Head of caudate nucleus (tissue), 42 donors: ENCODE data around the gene NELFB.

ENCODE experiments used
- DNase-seq, 42 donors: peaks; one replicate each; pipeline versions ENCODE4 v3.0.0 to v3.0.0-alpha.2; 2020 to 2021; ENCODE audit warnings: mixed read lengths in 7 of 42
- intact Hi-C: fragments of 100-400 bp; cut with DNase I; formaldehyde crosslinking; loops from one replicate; pipeline ENCODE4 v1.15.0; 2022

NELFB gene

DNA sequence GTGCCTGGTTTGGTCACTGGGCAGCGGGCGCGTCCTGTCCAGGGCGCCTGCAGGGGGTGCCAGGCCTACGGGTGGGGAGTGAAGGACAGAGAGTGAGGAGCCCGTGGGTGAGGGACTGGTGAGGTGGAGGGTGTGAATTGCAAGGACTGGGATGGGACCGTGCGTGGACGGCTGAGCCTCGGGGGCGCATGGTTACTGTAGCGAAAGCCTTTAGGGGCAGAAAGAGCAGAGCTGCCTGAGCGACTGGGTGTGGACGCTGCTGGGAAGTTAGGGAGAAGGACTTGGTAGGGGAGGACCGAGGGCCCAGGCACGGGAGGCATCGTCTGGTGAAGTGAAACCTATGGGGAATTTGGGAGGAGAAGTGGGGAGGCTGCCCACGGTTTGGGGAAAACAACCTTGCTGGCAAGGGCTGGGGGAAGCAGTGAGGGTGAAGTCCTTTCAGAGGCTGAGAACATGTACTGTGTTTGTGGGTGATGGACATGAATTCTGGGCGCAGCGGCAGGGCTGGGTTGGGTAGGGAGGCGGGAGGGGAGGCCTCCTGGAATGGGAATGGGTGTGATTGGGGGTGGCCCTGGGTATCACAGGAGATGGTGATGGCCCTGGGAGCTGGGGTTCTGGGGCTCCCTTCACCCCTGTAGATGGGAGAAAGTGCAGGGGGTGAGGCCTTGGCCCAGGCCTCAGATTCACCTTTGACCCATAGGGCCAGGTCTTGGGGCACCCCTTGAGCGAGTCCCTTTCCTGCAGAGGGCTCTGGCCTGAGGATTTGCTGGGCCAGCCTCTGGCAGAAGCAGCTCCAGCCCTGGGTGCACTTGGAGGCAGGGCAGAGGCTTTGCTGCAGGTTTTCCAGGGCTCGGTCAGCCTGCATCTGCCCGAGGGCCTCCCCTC is 20.7 kb downstream of the NELFB start:
- DNase-seq, result no peak
- intact Hi-C loops, result no loop called here

DNA sequence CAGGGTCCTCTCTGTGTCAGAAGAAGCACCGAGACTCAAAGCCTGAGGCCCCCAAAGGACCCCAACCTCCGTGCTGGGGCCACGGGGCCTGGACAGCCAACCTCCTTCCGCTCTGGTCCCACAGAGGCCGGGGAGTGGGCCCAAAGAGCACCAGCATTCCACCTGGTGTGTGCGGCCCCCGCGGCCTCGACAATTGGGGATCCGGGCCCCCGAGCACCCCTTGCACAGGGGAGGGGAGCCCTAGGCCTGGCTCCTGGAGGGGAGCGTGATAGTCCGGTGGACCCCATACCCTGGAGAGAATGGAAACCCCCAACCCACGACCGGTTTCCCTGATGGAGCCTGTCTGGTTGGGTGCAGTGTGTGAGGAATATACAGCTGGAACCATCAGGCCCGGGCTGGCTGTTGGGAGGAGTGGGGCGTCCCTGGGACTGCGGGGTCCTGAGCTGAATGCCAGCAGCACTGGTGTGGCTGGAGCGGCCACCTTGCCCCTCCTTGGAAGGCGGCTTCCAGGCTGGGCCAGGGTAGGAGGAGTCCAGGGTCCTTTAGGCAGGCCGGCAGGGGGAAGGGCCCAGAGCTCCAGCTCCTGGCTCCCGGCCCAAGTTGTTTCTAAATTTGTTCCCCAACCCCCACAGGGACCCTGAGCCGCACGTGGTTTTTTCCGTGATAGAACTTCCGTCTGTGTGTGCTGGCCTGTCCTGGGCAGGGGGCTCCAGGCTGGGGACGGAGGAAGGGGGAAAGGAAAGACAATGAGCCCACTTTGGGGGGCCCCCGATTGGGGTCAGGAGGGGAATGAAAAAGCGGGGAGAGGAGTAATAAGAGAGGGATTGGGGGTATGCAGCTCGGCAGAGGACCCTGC is 21.6 kb downstream of the NELFB start:
- peak in 10 of 42 donors; percentile 21 to 63 (median 36) for DNase-seq
- intact Hi-C loops, result no loop called here

DNA sequence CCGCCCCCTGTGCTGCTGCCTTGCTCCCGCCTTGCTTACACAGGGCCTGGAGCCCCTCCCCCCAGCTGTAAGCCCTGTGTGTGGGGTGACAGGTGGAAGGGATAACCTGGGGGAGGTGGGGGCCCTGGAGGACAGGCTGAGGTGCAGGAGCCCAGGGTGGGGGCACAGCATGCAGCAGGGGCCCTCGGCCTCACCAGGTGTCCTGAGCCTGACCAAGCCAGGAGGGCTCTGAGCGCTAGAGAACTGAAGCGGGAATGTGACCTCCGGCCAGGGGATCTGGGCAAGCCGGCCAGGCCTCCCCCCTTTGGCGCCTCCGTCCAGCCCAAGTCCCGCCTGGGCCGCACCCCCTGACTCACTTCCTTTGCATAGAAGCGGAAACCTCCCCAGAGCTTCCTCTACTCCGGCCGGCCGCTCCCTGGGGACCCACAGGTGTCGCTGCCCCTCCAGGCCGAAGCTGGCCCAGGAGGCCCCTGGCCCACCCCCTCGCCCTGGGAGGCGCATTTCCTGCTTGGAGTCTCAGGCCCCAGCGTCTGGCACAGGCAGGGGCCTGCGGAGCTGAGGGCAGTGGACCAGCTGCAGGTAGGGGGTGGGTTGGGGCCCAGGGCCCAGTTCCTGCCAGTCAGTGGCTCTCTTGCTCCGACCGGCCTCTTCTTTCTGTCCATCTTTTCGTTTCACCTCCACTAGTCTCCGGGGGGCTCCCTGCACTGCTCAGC is 22.4 kb downstream of the NELFB start, which contains the start of gene TOR4A:
Gene TOR4A (plus strand): TSS at position 398 of the 713 bp plus-strand sequence. CDS start 964 bp downstream, outside the sequence.
- peak in 33 of 42 donors; percentile 16 to 70 (median 52) for DNase-seq
- intact Hi-C loops, result no loop called here

DNA sequence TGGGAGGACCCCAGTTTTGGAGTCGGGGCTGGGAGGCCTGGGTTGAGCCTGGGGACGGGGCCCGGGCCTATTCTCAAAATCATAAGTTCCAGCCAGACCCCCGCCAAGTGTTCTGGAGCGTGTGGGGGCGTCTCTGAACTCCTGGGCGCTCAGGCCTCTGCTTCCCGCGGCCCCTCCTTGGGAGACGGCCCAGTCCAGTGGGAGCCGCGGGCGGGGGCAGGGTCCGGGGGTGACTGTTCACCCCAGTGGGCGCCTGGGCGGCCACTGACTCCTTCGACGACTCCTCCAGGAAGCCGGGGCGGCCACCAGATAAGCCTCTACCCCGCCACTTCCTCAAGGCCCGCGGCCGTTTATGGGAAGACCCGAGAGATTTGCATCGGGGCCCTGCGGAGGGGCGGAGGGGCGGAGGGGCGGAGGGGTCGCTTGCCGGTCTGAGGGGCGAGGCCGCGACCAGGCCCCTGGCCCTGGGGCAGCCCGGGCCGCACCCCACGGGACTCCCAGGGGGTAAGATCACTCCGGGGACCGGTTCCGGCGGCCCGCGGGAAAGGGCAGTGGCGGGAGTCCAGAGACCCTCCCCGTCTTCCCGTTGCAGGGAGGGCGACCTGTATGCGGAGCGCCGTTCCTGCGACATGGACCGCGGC is 23.1 kb downstream of the NELFB start:
- intact Hi-C loops, result no loop called here
- no peak for DNase-seq

DNA sequence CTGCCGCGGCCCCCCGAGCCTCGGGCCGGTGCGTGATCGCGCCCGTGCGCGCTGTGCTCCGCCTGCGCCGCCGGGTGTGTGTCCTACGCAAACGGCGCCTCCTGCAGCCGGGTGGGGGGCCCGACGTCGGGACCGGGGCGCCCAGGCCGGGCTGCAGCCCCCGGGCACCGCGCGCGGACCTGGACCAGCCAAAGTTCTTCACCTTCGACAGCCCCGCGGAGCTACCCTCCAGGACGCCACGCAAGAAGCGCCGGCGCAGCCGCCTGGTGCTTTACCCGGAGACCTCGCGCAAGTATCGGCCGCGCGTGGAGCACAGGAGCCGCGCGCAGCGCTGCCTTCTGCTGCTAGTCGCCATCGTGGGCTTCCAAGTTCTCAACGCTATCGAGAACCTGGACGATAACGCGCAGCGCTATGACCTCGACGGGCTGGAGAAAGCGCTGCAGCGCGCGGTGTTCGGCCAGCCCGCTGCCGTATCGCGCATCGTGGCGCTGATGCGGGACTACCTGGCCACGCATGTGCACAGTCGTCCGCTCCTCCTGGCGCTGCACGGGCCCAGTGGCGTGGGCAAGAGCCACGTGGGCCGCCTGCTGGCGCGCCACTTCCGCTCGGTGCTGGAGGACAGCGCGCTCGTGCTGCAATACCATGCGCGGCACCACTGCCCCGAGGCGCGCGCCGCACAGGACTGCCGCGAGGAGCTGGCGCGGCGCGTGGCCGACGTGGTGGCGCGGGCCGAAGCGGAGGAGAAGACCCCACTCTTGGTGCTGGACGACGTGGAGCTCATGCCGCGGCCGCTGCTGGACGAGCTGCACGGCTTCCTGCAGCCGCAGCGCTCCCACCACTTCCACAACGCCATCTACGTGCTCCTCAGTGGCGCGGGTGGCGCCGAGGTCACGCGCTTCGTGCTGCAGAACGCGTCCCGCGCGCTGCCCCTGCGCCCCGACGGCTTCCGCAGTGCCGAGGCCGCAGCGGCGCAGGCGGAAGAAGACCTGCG is 23.9 kb downstream of the NELFB start:
- DNase-seq, result no peak

DNA sequence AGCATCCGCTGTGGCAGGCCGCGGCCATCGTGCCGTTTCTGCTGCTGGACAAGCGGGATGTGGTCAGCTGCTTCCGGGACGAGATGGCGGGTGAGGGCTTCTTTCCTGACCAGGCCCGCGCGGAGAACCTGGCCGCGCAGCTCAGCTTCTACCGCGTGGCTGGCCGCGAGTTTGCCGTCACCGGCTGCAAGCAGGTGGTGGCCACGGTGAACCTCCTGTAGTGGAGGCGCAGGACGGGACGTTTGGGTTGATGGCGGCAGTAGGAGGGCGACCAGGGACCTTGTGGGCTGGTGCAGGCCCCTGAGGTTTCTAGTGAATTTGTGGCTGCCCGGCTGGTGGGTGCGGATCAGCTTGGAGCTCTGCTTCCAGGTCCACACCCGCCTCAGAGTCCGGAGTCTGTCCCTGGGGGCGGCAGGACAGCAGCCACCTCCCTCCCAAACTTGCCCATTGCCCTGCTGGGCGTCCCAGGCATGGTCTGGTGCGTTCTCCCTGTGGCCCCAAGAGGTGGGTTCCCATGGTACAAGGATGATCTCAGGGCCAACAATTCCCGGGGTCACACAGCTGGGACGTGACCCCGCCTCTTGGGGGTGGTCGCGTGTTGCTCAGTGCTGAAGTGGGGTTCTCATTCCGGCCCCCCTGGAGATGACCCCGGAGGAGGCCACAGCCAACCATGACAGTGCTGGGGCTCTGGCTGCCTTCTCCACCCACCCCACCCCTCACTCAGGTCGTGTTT is 24.8 kb downstream of the NELFB start:
- DNase-seq, result no peak
- intact Hi-C loops, result no loop called here

More for the DNA sequence above, 23.9 kb downstream of the NELFB start:
- intact Hi-C loops, result no loop called here

DNA sequence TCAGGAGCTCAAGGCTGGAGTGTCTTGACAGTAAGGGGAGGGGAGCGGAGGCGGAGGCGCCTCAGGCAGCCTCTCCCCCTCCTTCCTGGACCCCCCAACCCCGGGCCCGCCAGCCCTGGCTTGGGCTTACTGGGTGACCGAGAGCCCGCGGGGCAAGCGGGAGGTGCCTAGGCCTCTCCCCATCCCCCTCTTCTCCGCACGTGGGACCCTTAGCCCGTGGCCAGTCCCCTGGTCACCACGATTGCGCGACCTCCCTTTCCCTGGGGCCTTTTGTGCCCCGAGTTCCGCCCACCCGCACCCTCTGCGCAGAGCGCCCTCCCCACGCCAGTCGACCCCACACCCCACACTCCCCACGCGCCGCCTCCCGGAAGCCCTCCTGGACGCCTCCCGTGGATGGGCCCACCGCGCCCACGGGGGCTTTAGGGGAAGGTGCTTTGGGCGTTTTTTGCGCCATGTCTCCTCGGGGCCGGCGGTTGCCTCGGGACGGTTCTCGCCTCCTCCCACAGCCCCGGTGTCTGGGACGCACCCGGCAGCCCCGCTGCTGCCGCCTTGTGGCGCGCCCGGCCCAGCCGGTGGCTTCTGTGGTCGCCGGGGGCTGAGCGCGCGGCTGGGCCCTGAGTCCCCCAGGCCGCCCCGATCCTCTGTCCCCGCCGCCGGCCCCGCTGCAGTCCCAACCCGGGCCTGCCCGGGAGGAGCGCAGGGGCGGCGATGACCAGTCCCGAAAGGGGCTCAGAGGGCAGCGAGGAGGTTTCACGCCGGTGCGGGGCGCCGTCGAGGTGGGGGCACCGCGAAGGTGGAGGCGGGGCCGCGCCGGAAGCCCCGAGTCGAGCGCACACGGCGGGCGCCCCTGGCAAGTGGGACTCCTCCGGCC is 25.6 kb downstream of the NELFB start:
- intact Hi-C loops, result no loop called here
- DNase-seq, result no peak

DNA sequence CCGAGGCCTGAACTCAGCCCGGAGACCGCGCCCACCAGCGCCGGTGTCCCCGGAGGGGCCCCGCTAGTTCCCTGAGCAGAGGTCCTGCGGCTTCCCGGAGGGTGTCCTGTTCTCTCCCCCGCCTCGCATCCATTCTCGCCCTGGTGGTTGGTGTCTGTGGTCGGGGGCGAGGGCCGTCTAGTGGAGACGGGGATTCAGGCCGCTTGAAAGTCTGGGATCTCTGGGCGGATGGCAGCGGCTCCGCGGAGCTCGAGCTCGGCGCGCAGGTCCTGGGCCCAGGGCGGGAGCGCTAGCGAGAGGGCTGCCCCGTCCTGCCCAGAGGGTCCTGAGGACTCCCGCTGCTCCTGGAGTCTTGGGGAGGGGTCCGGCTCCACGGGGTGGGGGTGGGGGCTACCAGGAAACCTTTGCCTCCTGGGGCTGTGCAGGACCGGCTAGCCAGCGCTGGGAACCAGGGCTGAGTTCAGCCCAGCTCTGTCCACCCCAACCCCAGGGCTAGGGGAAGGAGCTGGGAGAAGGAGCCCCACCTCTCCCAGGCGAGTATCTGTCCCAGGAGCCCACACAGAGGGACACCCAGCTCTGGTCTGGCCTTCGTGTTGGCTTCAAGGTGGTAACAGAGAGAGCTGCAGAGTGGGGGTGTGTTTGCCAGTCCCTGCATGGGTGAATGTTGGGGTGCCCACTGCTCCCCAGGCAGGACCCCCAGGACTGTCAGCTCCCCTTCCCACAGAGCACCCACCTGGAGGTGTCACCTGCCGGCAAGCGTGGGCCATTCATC is 26.4 kb downstream of the NELFB start:
- no peak for DNase-seq
- intact Hi-C loops, result no loop called here

DNA sequence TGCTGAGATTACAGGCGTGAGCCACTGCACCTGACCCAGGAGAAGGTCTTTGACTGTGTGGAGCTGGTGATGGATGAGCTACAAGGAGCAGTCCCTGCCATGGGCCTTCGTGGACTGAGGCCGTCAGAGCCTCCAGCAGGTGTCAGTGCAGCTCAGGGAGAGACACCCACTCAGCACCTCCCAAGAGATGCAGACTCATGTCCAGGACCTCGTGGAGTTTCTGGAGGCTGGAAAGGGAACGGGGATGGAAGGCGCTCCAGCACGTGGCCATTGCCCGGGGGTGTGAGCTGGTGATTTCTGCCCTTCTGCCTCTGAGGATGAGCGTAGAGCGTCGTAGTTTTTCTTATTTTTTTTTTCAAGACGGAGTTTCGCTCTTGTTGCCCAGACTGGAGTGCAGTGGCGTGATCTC is 31.9 kb downstream of the NELFB start:
- DNase-seq, result peak in 10 of 42 donors; percentile 26 to 65 (median 47)
- intact Hi-C loops, result no loop called here

DNA sequence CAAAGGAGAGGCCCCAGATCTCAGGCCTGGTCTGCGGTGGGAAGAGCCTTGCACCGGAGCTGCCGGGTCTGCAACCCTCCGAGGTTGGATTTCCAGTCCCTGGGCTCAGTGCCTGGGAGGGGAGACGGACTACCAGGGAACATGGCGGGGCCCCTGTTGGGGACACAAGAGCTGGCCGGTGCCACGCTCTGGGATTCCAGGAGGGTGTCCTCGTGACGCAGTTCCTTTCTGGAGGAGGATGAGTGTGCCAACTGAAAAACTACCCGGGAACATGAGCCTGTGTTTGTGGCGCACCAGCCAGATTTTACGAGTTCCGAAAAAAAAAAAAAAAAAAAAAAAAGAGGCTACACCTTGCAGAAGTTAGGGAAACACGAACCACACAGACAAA is 38.0 kb downstream of the NELFB start:
- peak in 1 of 42 donors; percentile 51 for DNase-seq
- intact Hi-C loops, result loop anchor here (10.0 kb wide), 1 partner anchor 232 kb away; no protein-coding TSS in a partner anchor

DNA sequence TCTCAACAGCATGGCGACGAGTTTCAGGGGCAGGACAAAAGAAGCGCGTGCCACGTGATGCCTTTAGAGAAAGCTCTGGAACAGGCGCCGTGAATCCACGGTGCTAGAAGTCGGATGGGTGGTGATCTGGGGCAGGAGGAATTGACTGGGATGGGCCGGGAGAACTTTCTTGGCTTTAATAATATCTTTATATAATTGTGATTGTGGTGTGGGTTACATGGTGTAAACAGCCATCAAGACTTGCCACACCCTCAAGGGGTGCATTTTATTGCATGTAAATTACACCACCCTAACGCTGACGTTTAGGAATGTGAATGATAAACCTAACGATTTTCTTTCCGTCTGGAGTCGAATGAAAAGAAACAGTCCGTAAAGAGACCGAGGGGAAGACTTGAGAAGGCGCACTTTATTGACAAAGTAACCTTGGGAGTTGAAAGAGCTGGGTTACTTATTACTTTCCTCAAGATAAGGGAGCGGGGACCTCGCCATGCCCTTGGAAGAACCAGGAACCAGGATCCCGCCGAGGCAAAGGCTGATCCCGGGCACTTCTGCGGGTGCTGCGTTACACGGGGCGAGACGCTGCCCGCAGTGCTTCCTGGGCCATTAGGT is 38.5 kb downstream of the NELFB start:
- intact Hi-C loops, result loop anchor here (10.0 kb wide), 1 partner anchor 231 kb away; no protein-coding TSS in a partner anchor
- DNase-seq, result no peak

DNA sequence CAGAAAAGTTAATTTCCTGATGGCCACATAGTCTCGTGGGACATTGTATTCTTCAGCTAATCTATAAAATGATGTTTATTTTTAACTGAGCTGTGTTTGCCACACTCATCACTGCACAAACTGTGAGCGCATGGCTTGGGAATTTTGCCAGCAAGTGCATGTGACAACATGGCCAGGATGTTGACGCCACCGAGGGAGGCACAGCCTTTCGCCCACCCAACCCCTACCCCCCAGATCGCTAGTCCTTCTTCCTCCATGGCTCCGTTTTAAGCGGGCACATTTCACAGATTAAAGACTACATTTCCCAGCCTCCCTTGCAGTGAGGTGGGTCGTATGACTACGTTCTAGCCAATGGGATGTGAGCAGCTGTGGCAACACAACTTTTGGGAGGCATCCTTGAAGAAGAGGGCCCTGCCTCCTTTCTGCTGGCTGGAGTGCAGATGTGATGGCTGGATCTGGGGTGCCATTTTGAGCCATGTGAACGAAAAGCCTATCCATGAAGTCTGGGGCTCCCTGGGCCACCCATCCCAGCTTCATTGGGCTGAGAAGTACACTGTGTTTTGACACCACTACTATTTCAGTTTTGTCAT is 39.1 kb downstream of the NELFB start:
- intact Hi-C loops, result loop anchor here (10.0 kb wide), 1 partner anchor 231 kb away; no protein-coding TSS in a partner anchor
- no peak for DNase-seq

DNA sequence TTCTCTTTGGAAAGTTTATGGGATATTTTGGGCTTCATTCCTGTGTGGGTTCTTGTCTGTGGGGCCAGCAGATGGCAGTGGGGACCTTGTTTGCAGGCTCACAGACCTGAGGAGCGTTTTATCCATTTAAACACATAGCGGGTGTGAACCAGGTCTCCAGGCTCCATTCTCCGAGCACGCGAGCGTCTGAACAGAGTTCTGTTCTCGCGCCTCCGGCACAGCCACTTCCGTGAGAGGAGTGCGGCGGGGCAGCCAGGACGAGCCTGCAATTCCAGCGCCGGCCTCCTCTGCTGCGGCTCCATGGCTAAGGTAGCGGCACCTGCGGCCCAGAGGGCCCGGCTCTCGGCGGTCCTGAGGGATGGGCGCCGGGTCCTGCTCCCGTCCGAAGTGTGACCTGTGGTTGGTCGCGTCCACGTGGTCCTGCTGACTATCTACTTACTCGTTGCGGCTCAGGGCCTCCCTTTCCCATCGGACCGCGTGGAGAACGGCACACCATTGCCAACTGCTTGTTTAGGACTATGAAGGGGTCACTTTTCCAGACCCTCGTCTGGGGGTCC is 39.6 kb downstream of the NELFB start:
- DNase-seq, result no peak
- intact Hi-C loops, result loop anchor here (10.0 kb wide), 1 partner anchor 230 kb away; no protein-coding TSS in a partner anchor
